RCC 7860 (cell line): ENCODE results near the gene TRIM36.

ENCODE experiments used
- DNase-seq: peaks from one replicate; pipeline ENCODE4 v3.0.0-alpha.2; 2015; ENCODE audit warnings: low spot score
- FAIRE-seq: peaks from 2 replicates; lab custom pipeline; 2012; peaks lifted over from hg19 to GRCh38; lab: Jason Lieb, UNC

Gene TRIM36

DNA sequence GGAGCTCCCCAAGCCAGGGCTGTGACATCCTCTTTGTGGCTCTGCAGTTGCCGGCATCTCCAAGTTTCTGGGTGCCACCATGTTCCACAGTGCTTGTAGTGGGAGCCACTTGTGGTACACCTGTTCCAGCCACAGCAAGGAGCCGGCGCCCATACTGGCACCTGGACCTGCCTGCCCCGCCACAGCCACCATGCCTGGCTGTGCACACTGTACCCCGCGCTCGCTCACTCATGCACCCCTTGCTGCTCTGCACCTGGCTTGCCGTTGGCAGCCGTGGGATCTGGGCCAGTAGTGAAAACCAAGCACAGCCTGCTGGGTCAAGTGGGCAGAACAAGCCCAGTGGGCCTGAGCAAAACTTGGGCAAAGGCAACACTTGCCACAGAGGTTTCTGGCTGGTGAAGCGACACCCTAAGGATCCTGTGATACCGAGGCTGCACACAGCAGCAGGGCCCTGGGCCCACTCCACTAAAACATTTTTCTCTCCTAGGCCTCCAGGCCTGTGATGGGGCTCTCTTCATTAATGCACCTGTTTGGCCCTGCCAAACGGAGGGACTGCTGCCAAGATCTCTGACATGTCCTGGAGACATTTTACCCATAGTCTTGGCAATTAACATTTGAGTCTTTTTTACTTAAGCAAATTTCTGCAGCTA is 2.8 kb downstream of the TRIM36 start:
- DNase-seq, result no peak
- FAIRE-seq, result no peak

DNA sequence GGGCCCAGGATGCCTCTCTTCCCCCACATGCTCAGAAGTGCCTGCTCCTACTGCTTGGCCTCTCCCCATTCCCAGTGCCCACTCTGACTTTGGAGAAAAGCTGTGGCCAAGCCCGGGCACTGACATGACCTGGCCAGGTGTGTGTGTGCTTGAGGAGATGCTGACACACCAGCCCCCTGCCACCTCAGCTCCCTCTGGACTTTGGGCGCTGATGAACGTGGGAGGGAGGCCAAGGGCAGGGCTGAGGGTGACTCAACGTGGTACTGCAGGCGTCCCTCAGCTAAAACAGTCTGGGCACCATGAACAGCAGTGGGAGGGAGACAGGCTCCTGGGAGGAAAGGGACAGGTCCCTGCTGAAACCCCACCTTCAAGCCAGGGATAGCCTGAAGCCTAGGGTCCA is 3.9 kb downstream of the TRIM36 start:
- FAIRE-seq (no peak), DNase-seq (no peak)

DNA sequence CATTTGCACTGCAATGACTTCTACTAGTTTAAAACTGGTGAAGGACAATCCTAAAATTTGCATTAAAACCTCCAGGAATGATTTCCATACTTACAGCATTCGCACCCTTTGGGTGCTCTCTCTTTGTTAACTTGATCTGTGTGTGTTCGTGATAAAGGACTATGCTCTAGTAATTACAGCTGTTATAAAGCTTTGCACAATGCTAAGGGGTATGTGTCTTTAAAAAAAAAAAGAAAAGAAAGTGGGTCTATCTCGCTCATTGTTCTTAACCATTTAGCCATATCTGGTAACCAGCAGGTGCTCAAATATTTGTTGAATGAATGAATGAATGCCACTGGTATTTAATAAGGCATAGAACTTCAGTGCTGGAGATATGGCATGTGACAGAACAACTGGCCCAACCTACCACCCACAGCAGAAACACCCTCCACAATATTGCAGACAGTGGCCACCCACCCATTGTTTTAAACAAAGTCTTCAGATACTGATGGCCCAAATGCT is 8.7 kb downstream of the TRIM36 start:
- DNase-seq (no peak), FAIRE-seq (no peak)

DNA sequence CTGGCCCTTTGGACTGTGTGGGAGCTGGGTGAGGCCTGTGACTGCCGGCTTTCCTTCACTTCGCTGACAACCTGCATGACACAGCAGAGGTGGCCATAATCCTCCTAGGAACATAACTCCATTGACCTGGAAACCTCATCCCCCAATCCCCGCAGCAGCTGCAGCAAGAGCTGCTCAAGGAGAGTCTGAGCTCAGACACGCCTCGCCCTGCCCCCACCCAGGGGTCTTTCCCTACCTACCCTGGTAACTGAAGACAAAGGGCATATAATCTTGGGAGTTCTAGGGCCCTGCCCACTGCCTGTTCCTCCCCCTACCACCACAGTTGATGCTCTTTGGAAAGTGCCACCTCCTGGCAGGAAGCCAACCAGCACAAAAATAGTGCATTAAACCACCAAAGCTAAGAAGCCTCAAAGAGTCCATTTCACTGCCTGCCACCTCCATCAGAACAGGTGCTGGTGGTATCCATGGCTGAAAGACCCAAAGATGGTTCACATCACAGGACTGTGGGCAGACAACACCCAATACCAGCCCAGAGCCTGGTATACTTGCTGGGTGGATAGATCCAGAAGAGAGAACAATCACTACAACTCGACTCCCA is 18.4 kb downstream of the TRIM36 start:
- DNase-seq (no peak), FAIRE-seq (no peak)

DNA sequence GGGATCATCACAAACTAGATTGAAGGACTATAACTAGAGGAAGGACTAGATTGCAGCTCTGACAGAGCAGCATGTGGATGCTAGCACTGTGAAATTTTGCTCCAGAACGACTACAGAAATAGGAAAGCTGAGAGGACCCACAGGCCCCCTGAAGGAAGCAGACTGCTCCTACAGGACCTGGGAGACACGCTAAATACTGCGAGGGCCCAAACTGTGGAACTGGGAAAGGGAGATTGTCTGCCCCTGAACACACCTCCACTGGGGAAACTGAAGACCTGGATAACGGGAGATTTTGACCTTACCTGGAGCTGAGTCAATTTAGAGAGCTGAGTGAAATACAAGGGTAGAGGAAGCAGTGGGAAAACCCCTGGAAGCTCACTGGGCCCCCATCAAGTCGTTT is 19.2 kb downstream of the TRIM36 start:
- no peak for FAIRE-seq
- no peak for DNase-seq

DNA sequence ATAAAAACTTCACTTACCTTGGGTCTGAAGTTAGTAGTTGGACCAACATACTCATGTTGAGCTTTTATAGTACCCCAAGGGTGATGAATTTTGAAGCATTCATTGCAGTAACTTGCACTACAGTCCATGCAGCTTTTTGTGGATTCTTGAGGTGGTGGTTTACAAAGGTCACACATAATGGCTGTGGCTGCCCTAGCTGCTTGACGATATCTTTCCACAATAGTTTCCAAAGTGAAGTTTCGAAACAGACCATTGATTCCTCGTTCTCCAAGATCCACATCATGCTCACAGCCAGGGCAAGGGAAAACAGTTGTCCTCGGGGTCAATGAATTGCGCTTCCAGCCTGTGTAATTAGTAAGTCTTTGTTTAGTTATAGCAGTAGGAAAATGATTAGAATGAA is 22.7 kb downstream of the TRIM36 start:
- FAIRE-seq (no peak), DNase-seq (no peak)

- DNase-seq, result no peak
- no peak for FAIRE-seq
Measured at GRCh38 chr5:115136294-115136693, 33.4 kb downstream of the TRIM36 start.

- DNase-seq, result no peak
- FAIRE-seq, result no peak
Measured at GRCh38 chr5:115132465-115132864, 37.2 kb downstream of the TRIM36 start.

- DNase-seq (no peak), FAIRE-seq (no peak)
Measured at GRCh38 chr5:115126303-115126702, 43.4 kb downstream of the TRIM36 start.

DNA sequence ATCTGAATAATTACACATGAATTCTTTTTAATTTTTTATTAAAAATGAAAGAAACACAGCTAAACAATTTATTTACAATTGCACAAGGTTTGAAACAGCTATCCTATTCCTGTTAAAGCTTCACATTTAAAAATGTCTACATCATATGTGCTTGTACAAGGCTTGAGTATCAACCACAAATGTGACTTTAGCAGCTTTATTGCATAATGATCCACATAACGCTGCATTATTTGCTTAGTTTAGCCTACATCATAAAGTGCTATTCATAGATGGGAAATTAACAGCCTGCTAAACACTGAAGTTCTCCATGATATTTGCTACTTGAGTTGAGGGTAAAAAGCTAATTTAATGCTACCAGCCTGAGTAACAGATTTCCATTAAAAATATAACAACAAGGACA is 45.0 kb downstream of the TRIM36 start:
- FAIRE-seq (no peak), DNase-seq (no peak)

DNA sequence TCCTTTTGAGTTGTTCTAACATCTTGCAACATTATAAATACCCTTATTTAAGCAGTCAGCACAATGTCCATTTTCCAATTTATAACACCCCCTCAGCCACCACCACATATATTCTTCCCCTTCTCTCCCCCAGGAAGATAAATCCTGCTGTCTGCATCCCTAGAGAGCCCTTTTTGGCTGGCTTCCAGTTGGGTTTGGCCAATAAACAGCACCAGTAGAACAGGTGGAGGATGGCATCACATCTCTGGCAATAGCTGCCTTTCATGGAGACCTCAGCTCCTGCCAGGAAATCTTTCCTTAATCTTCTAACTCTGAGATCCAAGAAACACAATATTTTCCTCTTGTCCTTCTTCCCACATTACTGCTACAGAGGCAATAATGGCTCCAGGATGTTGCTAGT is 53.7 kb downstream of the TRIM36 start:
- no peak for DNase-seq
- no peak for FAIRE-seq

GRCh38 chr5:115109840-115110239 is 59.9 kb downstream of the TRIM36 start:
- no peak for FAIRE-seq
- DNase-seq, result no peak

DNA sequence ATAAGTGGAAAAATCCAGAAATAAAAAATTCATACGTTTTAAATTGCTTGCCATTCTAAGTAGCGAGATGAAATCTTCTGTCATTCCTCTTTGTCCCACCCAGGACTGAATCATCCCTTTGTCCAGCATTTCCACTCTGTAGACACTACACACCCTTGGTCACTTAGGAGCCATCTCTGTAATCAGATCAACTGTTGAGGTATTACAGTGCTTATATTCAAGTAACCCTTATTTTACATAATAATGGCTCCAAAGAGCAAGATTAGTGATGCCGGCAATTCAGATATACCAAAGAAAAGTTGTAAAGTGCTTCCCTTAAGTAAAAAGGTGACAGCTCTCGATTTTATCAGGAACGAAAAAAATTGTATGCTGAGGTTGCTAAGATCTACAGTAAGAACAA is 60.4 kb downstream of the TRIM36 start:
- FAIRE-seq (no peak), DNase-seq (no peak)

DNA sequence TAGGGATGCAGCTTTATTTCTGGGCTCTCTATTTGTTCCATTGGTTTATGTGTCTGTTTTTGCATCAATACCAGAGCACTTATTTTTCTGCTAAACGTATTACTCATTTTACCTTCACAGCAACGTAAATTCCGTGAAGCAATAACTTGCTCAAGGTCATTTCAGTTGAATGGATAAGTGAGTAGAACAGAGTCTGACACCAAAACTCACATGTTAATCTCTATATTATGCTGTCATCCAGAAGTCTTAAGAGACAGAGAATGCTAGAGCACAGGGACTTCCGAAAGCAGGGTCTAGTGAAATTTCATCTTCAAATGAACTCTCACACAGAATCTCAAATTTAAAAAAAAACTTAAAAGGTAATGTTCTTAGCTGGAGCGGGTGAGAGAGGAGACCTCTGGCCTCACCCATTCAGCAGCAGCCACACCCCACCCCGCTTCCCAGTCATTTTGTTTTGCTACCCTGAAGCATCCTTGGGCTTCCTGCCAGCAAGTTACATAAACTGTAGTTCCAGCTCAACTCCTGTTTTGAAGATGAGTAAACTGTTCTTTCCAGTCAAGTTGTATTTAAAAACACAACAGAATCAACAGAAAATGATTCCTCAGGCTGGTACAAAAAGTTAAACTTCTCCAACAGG is 69.3 kb downstream of the TRIM36 start:
- DNase-seq (no peak), FAIRE-seq (no peak)

DNA sequence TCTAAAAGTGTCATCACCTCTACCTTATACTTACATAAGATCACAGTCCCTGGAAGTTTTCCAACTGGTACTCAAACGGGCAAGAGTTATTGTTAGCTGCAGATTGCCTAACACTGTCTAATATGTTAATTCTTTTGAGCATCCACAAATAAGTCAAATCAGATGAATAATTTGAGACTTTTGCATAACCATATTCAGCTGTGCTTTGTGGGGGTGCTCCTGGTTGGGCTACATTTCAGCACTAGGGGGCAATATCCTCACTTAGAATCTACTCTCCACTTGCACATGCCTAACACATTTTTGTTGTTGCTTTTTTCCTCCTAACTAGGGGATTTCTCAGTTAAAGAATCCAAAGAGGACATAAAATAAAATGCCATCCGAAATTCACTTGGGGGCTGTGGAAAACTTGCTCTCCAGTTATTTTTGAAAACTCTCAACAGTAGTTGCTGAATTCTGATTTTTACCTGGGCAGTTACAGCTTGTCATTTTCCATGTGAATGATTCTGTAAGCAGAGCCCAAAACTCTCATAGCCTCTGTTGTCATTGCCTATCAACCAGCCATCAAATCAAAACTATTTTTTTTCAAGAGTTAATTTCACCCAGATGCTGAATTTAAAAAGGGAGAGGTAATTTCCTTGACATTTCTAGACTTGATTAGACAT is 71.5 kb downstream of the TRIM36 start:
- DNase-seq, result peak; percentile 37
- FAIRE-seq, result peak; percentile 60

GRCh38 chr5:115097236-115097635 is 72.5 kb downstream of the TRIM36 start:
- DNase-seq (no peak), FAIRE-seq (no peak)

DNA sequence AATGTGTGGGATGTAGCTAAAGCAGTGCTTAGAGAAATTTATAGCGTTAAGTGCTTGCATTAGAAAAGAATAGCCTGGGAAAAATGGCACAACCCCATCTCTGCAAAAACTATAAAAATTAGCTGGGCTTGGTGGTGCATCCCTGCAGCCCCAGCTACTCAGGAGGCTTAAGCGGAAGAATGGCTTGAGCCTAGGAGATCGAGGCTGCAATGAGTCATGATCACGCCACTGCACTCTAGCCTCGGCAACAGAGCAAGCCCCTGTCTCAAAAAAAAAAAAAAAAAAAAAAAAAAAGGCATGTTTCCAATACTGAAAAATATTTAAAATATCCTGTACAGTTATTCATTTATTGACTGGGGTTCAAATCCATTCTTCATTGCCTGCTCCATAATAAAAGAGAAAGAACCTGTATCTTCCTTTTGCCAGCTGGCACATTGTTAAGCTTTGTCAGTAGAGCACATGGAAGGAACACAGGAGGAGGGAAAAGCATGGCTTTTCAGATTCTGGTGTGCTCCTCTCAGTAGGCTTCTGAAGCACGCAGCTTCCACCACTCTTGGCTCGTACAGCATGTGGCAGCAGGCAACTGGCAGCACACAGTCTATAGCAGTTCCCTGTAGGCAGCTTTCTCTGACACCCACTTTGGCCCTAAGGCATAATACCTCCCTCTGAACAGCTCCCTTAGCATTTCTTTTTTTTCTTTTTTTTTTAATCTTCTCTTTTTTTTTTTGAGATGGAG is 73.5 kb downstream of the TRIM36 start:
- DNase-seq (no peak), FAIRE-seq (no peak)

DNA sequence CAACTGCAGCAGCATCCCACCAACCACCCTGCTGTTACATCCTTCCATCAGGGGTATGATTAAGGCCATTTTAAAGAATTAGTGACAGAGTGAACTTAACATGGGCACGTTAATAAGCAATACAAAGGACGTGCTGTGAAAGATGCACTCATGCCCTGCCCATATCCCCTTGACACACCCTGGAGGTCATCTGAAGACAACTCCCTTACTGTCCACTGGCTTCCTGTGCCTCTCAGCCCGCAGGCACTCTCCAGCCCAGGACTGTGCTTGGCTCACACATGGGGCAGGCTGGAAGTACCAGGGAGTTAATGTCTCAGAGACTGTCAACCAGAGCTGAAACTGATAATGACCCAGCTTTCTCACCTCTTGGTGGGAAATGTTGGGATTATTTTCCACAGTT is 81.8 kb downstream of the TRIM36 start:
- DNase-seq (no peak), FAIRE-seq (no peak)

DNA sequence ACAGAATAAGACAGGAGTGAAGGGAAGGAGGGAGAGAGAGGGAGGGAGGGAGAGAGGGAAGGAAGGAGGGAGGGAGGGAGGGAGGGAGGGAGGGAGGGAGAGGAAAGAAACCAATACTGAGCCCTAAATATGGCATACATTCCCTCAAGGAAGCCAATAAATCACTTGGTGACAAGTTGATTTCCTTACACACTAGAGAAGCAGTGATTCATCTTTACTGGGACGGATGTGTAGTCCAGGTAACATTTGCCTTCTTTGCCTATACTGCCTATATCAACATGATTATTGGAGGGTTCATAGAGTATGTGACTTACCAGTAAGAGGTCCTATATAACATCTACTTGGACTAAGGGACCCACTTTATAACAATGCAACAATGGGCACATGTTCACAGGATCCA is 83.2 kb downstream of the TRIM36 start:
- no peak for DNase-seq

GRCh38 chr5:115084246-115084793 is 85.4 kb downstream of the TRIM36 start:
- no peak for DNase-seq
- FAIRE-seq, result no peak

More for the DNA sequence above, 83.2 kb downstream of the TRIM36 start:
- FAIRE-seq, result no peak
